Smooth muscle cell (in vitro differentiated cells): Measurements from ENCODE around the gene LMF2. TPM values are rescaled to one million over a fixed set of nuclear protein-coding genes. Genes with fewer than 3 reads are reported as not detected.

Experiments
- DNase-seq: peaks from one replicate; lab custom pipeline; 2025; ENCODE audit not compliant: unreplicated experiment; lab: John Stamatoyannopoulos, UW
- H2AFZ ChIP-seq: fragments of 200-600 bp; sonication (generic); 2 replicates; pipeline ENCODE4 v1.6.0; 2016; ENCODE audit warnings: antibody characterized with exemption, low read depth, mild to moderate bottlenecking
- H3F3A ChIP-seq: fragments of 200-600 bp; sonication (generic); 2 replicates; pipeline ENCODE4 v1.6.0; 2017; ENCODE audit warnings: antibody characterized with exemption, low read depth
- H3K27ac ChIP-seq: fragments of 200-600 bp; sonication (generic); 2 replicates; pipeline ENCODE4 v1.5.1; 2016; ENCODE audit warnings: low read depth, mild to moderate bottlenecking
- H3K27me3 ChIP-seq: fragments of 200-600 bp; sonication (generic); 2 replicates; pipeline ENCODE4 v1.6.1; 2016; ENCODE audit warnings: low read depth, mild to moderate bottlenecking
- H3K36me3 ChIP-seq: fragments of 200-600 bp; sonication (generic); 2 replicates; pipeline ENCODE4 v1.5.1; 2016; ENCODE audit warnings: low read depth
- H3K4me1 ChIP-seq: fragments of 200-600 bp; sonication (generic); 2 replicates; pipeline ENCODE4 v1.5.1; 2016; ENCODE audit warnings: low read depth
- H3K4me2 ChIP-seq: fragments of 200-600 bp; sonication (generic); 2 replicates; pipeline ENCODE4 v1.6.0; 2016; ENCODE audit warnings: mild to moderate bottlenecking
- H3K4me3 ChIP-seq: fragments of 200-600 bp; sonication (generic); 2 replicates; pipeline ENCODE4 v1.5.1; 2016; ENCODE audit warnings: mild to moderate bottlenecking
- H3K79me2 ChIP-seq: fragments of 200-600 bp; sonication (generic); 2 replicates; pipeline ENCODE4 v1.6.0; 2016; ENCODE audit warnings: low read depth, mild to moderate bottlenecking
- H3K9ac ChIP-seq: fragments of 200-600 bp; sonication (generic); 2 replicates; pipeline ENCODE4 v1.6.0; 2016; ENCODE audit warnings: low read depth
- H3K9me3 ChIP-seq: fragments of 200-600 bp; sonication (generic); replicated peaks from 2 replicates; pipeline ENCODE4 v1.5.1; 2016; ENCODE audit warnings: low read depth
- H4K20me1 ChIP-seq: fragments of 200-600 bp; sonication (generic); 2 replicates; pipeline ENCODE4 v1.6.0; 2016; ENCODE audit warnings: low read depth
- WGBS: methylation state at CpG from one replicate; pipeline ENCODE4 v1.1.7; 2016; ENCODE audit warnings: low lambda C conversion rate; 5-methylcytosine and 5-hydroxymethylcytosine counted together
- polyA plus RNA-seq: library from polyadenylated mRNA; unstranded; fragments of >200 nt; fragmentation: Nextera tagmentation; extraction: Ambion mirVana; gene quantifications from 2 replicates; pipeline ENCODE4 v1.2.1, GENCODE V29; 2016
- total RNA-seq: library from RNA; depleted of rRNA; stranded (reverse); fragments of >200 nt; gene quantifications from 2 replicates; pipeline ENCODE4 v1.2.3, GENCODE V29; 2014
- TF ChIP-seq, protein P1 (sequence below): fragments of 200-600 bp; sonication (generic); IDR thresholded peaks from 2 replicates; pipeline ENCODE4 v1.5.1; 2017; ENCODE audit warnings: borderline replicate concordance, mild to moderate bottlenecking, antibody characterized with exemption; ENCODE audit not compliant: insufficient read depth, poor library complexity, severe bottlenecking

LMF2 gene
- total and polyA plus RNA-seq, 2 experiments from 2014 or later, result 53.5 to 130 TPM

DNA sequence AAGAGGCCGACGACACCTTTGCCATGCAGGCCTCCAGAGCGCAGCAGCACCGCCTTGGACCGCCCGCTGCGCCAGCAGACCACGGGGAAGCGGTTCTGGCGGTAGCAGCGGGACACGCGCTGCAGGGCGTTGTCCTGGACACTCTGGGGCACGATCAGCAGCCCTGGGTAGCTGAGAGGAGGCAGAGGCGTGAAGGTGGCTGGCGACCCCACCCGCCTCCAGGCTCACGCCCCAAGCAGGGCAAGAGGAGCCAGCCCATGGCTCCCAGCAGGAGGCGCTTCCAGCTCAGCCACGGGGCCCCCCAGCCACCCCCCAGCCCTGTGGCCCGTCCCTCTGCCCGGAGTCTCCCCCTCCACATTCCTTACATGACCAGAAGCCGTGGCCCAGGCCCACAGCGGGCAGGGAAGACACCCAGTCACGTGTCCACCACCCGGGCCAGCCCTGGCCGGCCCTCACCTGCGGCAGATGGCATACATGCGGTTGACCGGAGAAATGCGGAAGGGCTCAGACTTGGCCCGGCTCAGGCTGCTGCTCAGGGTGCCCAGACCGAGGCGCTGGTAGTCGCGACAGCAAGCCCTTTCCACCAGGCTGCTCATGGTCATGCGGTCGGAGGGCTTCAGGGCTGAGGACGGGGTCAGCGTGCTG, 47.9 kb downstream of the LMF2 start:
- TF ChIP-seq, protein P1, sequence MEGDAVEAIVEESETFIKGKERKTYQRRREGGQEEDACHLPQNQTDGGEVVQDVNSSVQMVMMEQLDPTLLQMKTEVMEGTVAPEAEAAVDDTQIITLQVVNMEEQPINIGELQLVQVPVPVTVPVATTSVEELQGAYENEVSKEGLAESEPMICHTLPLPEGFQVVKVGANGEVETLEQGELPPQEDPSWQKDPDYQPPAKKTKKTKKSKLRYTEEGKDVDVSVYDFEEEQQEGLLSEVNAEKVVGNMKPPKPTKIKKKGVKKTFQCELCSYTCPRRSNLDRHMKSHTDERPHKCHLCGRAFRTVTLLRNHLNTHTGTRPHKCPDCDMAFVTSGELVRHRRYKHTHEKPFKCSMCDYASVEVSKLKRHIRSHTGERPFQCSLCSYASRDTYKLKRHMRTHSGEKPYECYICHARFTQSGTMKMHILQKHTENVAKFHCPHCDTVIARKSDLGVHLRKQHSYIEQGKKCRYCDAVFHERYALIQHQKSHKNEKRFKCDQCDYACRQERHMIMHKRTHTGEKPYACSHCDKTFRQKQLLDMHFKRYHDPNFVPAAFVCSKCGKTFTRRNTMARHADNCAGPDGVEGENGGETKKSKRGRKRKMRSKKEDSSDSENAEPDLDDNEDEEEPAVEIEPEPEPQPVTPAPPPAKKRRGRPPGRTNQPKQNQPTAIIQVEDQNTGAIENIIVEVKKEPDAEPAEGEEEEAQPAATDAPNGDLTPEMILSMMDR, result no peak
- Histone ChIP-seq H2AFZ (no peak overlapping the region), H3K4me2 (no peak overlapping the region), H3K9ac (no peak overlapping the region), H4K20me1 (peaks cover 8% of the 10 kb centered on the region), H3K79me2 (no peaks in the 10 kb centered on the region), H3K27me3 (no peaks in the 10 kb centered on the region), H3K4me1 (no peaks in the 10 kb centered on the region), H3F3A (no peaks in the 10 kb centered on the region), H3K27ac (no peak overlapping the region), H3K36me3 (no peaks in the 10 kb centered on the region), H3K9me3 (no peaks in the 10 kb centered on the region), H3K4me3 (no peak overlapping the region)
- no peak for DNase-seq
- WGBS, result 97% methylated on average over 41 of the region's 41 CpGs

- 96% methylated on average over 22 of the region's 22 CpGs for WGBS
- TF ChIP-seq, protein P1, result no peak
- no peaks in the 10 kb centered on the region for H3K36me3 ChIP-seq
- no peaks in the 10 kb centered on the region for H3F3A ChIP-seq
- H3K4me2 ChIP-seq, result no peak overlapping the region
- H2AFZ ChIP-seq, result no peak overlapping the region
- no peak overlapping the region for H3K9ac ChIP-seq
- no peak for DNase-seq
- peaks cover 7% of the 10 kb centered on the region for H4K20me1 ChIP-seq
- no peaks in the 10 kb centered on the region for H3K79me2 ChIP-seq
- no peak overlapping the region for H3K27ac ChIP-seq
- no peaks in the 10 kb centered on the region for H3K4me1 ChIP-seq
- no peaks in the 10 kb centered on the region for H3K9me3 ChIP-seq
- no peak overlapping the region for H3K4me3 ChIP-seq
- H3K27me3 ChIP-seq, result no peaks in the 10 kb centered on the region
These were observed 48.5 kb downstream of the LMF2 start for GRCh38 chr22:50459016-50459415.

GRCh38 chr22:50456466-50457234, 50.9 kb downstream of the LMF2 start:
- H3K4me2 ChIP-seq, result no peak overlapping the region
- H3K27ac ChIP-seq, result no peak overlapping the region
- H3K9me3 ChIP-seq, result no peaks in the 10 kb centered on the region
- DNase-seq, result no peak
- no peaks in the 10 kb centered on the region for H3K36me3 ChIP-seq
- TF ChIP-seq, protein P1, result no peak
- H3F3A ChIP-seq, result no peaks in the 10 kb centered on the region
- H3K4me3 ChIP-seq, result no peak overlapping the region
- H4K20me1 ChIP-seq, result peaks cover 7% of the 10 kb centered on the region
- no peaks in the 10 kb centered on the region for H3K79me2 ChIP-seq
- 92% methylated on average over 17 of the region's 34 CpGs for WGBS
- no peaks in the 10 kb centered on the region for H3K27me3 ChIP-seq
- H3K4me1 ChIP-seq, result no peaks in the 10 kb centered on the region
- no peak overlapping the region for H2AFZ ChIP-seq
- no peak overlapping the region for H3K9ac ChIP-seq
